ENCODE measurements around the gene ARHGEF28.

The ARHGEF28 gene

DNA sequence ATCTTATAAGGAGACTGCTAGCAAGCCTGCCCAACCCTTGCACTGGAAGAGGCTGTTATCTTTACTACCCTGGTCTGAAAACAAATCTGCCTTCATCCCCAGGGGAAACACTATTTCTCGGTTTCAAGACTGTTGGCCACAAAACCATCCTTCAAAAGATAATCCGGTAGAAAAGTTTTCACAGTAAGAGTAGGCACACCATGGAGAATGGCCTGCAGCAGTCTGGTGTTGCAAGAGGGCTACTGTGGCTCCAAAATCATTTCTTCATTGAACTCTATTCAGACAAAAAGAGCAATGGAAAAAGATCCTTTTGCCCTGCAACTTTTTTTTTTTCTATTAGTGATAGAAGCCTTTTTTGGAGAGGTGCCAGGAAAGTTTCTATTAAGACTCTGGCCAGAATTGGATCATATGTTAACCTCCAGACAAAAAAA lies 163.9 kb downstream of the ARHGEF28 start:
- no peak for DNase-seq

DNA sequence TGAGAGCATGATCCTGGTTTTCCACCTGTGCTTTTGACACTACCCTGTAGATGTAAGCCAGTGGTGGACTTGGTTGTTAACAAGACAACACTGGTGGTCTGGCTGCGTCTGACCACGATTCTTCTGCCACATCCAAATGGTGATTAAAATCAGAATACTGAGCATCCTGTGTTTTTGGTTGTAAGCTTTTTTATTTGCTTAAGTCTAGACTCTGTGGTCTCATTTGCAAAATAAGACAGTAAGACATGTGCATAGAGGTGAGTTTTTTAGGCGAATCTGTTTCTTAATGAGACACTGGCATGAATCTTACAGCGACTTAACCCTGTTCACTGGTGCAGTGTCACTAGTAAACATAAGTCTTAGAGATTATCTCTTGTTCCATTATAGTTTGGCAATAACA lies 165.4 kb downstream of the ARHGEF28 start:
- DNase-seq, result no peak

DNA sequence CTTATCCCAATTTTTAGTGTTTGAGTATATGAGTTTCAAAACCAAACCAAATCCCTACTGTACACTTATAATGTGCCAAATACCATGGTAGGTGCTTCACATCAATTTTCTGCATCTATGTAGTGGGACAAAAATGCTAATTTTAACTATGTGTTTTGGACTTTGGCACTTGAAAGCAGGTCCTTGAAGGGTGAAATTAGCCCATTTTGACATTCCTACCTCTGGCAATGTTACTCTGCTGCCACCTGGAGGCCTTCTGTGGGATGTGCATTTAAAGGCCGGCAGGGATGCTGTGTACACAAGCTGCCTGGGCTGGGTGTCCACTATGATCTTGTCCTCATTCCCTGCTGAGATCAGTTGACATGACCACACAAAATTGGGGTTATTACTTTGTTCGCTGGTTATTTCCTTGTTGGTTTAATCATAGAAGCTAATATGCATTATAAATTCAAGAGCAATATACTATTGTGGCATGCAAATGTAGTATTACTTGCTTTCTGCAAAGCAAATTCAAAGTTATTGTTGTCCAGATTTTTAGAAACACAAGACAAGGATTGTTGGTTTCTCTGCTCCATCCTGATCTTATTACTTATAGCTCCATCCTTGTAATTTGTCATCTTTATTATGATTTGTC lies 166.8 kb downstream of the ARHGEF28 start:
- peak; percentile 75 for DNase-seq

DNA sequence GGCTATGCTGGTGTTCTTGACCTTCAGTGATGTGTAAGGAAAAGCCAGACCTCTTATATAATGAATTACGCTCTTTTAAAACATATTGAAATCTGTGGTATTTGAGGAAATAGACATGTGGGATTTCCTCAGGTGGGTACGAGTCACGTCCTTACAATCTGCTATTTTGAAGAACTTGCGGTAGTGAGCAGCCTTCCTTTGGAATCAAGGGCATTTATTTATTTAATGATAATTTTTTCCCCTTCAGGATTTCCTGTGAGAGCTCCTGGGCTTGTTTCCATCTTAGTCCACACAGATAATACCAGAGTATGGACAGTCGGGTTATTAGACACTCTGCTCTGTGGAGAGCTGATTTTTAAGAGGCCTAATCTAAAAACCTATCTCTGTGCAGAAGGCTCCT lies 167.9 kb downstream of the ARHGEF28 start:
- no peak for DNase-seq

DNA sequence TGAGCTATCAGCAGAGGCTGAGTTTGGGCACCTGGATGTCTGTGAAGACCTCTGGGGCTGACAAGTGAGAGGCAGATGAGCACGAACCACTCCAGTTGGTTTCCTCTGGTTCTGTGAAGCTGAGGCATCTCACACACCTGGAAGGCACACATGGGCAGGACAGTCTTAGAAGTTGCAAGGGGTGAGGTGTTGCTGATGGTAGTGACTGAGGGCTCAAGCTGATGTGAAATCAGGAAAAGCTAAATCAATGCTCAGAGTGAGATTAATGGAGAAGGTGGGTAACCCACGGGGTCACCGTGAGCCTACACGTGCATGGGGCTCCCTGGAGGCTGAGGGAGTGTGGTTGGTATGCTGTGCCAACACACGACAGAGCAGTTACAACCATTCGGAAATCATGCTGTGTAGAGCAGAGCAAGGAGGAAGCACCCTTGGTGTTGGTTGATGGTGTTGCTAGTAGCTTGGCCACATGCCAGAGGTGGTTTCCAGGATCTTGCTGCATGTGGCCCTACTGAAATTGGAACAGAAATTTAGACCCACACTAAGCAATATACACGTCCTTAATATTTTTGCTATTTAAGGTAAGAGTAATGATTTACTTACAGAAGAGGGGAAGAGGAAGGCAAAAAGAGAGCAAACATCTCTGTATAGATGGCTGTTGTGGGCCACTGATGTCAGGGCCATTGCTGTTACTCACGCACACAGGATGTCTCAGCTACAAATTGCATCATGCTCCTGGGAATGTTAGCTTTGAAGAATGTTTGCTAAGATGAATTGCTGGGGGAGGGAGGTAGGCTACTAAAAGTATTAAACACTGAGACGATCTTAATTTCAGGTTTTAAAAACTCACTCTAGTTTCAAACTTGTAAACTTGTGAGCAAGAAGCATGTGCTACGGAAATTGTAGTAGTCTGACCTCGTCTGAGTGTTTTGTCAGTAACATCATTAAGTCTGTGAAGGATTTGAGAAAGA lies 170.5 kb downstream of the ARHGEF28 start:
- DNase-seq, result no peak

DNA sequence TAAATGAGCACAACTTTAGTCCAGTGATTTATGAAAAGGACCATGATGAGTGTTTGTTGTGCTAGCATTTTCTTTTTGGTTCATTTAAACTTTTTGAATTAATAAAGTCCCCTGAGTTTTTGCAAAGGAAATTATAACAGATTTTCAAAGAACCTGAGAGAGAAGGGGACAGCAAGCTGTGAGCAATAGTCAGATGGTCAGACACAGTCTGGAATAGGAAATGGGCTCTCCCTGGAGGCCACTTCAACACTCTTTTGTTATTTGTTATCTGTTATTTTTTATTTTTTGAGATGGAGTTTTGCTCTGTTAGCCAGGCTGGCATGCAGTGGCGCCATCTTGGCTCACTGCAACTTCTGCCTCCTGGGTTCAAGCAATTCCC lies 171.1 kb downstream of the ARHGEF28 start:
- DNase-seq, result no peak

DNA sequence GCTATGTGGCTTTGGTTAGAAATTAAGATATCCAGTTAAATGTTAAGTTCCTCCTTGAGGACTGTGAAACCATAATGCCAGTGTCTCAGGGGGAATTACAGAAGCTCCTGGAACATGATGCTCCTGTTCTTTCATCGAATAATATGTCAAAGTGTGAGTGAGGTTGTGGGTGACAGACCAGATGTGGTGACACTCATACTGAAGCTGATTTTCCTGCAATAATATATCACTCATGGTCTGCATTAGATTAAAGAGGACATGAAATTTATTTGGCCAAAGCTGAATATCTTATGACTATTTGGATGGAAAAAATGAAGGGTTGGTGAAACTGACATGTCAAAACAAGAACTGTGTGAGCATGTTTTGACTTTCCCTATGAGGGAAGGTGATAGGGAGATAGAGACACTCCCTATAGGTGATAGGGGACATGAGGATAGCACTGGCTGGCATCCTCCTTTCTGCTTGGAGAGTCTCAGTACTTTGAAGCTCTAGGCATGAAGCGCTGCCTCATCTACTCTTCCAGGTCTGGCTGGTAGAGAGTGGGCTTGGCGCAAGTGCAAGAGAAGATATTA lies 173.5 kb downstream of the ARHGEF28 start:
- DNase-seq, result no peak

DNA sequence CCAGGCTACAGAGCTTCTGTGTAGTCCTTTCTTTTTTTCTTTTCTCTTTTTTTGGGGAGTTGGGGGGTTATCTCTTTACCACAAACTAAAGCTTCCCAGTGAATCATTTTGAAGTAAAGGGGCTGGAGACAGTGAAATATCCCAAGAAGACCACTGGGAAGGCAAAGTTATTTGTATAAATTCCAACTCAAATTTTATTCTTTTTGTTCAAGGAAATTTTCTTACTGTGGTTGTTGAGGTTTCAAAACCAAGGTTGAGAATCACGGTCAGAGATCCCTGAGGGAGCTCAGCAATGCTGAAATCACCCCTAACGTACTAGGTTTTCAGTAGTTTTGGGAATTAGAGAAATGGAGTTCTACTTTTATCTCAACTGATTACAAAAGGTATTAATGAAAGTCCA lies 175.7 kb downstream of the ARHGEF28 start:
- no peak for DNase-seq

DNA sequence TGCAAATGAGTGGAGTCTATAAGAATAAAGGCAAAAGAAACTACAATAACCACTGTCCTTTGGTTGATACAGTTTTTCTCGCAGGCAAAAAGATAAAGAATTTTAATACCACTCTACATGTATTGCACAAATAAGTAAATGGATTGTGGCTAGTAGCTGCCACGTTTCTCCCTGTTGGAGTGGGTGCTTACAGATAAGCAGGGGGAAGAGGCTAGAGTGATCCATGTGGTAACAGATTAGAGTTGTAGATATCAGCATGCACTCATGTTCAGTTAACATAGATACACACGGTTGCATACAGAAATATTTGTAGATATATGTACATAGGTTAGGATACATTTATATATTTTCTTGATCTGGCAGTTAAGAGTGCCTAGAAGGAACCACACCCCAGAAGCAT lies 179.5 kb downstream of the ARHGEF28 start:
- no peak for DNase-seq

DNA sequence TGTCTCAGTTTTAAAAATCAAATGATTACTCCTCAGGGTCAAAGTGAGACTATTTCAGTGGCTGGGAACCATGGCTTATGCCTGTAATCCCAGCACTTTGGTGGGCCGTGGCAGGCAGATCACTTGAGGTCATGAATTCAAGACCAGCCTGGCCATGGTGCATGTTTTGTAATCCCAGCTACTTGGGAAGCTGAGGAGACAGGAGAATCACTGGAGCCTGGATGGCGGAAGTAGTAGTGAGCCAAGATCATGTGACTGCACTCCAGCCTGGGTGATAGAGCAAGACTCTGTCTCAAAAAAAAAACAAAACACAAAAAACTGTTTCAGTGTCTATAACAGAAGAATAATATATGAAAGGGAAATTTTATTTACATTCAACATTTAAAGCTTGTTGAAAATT lies 182.9 kb downstream of the ARHGEF28 start:
- no peak for DNase-seq

DNA sequence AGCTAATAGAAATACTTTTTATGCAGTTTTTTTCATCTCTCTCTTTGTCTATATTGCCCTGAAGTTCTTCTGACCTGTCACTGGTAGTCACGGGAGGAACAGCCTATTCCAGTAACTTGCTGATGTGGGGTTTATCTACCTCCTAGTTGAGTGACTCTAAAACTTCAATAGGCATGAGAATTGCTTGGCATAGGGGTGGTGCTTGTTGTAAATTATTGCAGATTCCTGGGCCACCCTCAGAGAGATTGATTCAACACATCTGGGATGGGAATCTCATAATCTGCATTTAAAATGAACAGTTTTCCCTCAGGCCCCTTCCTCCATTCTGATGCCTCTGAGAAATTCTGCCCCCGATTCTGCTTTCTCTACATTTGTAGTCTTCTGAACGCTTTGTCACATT lies 184.4 kb downstream of the ARHGEF28 start:
- DNase-seq, result no peak

DNA sequence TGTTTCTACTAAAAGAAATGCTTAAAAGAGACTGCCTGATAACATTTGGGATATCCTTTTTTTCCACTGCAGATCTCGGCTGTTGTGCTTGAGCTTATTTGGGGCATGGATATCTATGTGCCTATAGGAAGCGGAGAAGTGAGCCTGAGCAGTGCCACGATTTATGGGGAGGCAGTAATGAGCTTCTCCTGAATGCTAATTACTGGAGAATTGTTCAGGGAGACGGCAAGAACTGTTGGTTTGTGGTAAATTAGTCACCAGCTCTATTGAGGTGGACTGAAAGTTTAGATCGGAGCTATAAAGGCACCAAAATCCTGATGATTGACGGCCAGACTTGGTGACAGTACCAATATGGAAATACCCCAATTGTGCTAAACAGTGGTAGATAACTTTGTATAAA lies 186.5 kb downstream of the ARHGEF28 start:
- DNase-seq, result no peak

DNA sequence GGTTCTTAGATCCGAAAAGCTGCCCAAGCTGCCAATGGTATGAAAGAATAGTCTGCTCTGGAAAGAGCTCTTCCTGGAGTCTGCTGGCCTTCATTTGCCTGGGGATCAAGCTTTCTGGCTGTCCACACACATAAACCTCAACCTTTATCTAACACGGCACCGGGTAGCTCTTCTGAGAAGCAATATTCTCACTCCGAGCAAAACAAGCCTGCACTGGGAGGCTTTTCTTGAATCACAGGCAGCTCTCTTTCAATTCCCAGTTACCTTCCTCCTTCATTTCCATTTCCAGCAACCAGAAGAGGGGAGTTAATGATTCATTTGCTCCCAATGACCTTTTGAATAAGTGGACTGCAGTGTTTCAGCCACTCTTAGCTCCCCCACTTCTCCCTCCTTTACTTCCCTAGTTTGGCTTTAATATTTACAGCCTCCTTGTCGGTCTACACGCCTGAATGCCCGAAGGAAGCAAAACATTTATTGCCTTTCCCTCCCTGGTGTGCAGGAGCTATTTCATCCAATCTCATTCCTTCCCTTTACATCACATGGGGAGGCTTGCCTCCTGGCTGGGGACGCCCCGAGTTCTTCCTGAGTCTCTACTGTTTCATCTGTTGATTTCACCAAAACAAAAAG lies 187.1 kb downstream of the ARHGEF28 start:
- DNase-seq, result peak; percentile 77

DNA sequence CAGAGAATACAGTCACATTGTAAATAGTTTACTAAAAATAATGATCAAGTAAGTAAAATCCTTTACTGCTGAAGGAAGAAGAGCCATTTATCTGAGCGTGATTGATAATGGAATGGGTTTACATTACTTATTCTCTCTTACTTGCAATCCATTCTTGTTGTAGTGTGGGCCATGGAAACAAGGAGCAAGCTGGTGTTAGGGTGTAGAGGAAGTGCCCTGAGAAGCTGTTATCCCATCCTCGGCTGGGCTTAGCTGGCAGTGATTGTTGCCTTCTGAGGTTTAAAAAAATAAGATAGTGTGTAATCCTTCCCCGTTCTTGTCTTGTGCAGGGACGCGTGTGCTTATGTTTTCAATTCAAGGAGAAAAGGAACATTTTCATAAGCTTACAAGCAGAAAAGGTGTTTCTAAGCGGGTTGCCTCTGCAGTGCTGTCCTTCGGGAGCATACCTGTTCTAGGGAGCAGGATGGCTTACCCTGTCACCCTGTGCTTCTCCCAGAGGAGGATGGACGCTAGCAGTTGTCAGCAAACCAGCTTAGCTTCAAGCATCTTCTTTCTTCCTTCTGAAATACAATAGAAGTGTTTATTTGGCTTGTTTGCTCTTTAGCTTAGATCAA lies 188.3 kb downstream of the ARHGEF28 start:
- DNase-seq, result peak; percentile 14

DNA sequence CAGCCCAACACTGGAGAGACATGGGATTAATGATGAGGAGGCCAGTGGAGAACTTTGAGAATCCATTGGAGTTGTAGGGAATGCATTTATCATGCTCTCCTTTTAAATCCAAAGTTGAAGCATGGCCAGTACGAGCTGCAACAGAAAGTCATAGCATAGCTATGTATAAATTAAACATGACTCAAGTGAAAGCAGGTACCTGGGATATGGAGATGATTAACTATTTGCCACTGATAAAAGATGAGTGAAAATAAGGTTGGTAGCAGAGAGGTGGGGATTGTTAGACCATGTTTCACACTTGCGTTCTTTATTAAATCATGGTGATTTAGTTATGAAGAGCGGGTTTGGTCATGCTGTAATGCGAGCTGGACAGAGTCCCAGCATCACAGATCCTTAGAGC lies 189.6 kb downstream of the ARHGEF28 start:
- DNase-seq, result no peak

DNA sequence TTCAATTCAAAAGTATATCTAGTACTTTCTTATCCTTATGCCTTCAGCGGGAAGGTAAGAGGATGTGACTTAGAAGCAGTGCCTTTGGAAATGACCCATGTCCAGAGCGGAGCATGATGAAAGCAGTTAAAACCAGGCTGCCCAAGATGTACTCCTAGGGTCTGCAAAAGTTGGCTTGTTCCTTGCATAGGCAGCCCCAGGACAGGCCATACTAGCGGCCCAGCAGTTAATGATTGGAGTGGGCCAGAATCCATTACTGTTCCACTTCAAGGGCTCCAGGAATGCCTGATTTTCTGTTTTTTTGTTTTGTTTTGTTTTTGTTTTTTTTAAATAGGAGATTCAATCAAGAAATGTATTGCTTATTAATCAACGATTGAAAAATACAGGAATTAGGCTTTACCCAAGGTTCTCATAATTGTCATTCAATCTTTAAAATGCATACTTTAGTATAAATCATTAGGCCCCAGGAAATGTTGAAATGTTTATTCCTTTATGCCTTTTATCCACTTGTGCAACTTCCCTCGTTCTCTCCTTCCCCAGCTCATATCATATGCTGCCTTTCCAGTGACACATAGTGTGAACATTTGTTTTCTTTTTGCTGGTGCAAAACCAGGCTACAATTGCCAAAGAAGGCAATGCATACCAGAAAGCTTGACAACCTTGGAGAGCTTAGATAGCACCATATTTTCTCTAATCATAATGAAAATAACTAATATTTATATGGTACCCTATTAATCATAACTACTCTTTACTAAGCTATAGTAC lies 190.8 kb downstream of the ARHGEF28 start:
- no peak for DNase-seq

DNA sequence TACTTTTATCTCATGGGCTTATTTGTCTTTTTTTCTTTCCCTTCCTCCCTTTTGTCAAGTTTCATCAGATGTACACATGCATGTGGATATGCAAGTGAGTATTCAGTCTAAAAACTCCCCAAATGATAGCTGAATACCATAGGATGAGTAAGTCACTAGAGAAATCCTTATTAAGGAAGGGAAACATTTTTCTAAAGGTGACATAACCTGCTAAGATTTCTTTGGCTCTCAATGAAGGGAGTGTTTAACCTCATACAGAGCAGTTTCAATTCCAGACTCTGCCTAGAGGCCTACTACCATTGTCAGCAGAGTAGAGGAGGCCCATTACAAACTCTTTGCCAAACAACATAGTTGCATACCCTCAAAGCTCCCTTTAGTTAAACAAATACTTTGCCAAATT lies 192.4 kb downstream of the ARHGEF28 start:
- no peak for DNase-seq

DNA sequence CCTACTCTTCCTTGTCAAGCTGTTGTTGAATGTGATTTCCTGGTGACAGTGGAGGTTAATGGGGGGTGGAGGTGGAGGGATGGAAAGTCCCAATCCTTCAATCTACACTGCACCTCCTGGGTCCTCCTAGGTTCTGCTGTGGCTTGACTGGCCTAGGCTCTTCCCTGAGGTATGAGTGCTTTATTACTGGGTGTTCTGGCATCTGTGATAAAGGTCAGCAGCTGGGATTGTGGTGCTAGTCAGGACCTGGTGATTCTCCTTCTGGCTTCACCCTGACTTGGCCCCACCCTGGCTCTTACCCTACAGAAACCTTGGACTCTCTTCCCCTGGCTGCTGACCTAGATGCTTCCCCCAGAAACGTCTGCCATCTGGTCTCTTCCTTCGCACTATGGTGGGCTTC lies 194.3 kb downstream of the ARHGEF28 start:
- DNase-seq, result no peak

DNA sequence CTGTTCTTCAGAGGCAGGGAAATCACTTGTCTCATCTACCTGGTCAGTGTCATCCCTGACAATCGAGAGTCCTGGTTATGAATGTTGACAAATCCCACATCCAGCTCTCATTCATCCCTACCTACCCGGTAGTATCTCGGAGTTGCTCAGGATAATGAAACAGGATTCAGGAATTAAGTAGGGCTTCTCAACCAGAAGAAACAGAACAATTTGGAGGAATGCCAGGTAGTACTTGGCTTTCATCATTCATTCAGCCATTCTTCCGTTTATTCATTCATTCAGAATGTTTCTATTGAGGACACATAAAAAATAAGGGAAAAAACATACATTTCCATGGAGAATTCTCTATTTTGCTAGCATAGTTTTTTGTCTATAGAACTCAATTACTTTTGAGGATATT lies 195.0 kb downstream of the ARHGEF28 start:
- no peak for DNase-seq

DNA sequence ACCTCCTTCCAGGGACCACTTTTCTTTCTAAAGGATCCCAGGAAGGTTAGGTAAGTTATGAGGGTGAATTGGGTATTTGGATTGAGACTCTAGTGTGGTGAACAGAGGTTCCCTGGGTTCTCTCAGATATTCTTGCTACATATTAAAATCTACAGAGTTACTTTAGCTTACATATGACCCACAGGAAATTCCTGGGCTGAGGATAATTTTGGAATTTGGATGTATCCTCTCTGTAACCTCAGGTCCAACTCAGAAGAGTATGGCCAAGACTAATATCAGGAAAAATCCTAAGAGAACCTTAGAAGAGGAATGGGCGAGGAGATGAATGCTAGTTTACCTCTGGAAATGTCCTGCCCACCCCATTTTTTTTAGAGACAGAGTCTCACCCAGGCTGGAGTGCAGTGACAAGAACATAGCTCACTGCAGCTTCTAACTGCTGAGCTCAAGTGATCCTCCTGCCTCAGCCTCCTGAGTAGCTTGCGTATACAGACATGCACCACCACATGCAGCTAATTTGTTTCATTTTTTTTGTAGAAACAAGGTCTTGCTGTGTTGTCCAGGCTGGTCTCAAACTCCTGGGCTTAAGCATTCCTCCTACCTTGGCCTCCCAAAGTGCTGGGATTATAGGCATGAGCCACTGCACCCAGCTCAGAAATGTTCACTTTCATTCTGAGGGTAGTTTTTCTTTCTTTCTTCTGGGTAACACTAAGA lies 196.4 kb downstream of the ARHGEF28 start:
- no peak for DNase-seq

DNA sequence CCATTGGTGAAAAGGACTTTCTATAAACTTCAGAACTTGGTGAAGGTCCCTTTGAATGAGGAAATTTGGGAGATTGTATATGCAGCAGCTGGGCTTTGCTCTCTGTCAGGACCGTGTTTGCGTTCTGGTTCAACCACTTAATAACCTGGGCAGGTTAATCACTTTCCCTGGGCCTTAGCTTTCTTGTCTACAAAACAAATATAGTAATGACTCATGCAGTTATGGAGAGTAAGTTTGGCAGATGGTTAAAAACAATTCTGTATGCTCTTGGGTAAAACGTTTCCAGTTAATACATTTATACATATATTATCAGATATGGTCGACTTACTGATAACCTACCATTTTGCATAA lies 197.0 kb downstream of the ARHGEF28 start:
- DNase-seq, result no peak

DNA sequence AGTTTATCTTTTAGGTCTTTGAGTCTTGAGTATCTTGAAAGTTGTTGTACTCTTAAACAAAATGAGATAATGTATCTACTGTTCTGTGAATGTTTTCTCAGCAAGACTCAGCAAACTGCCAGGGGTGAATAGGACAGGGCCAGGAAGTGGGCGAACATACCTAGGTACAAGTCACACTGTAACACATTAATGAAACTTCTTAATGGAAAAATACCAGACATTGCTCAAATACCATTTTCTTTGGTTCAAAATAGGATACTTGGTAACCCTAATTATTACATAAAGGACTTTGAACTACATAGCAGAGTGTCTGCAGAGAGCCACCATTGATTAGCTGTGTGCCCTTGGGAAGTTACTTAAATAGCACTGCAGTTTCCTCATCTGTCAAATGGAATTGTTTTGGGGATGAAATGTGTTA lies 197.5 kb downstream of the ARHGEF28 start:
- no peak for DNase-seq

Measured in retina (tissue), 1 donor.